CD4-positive, CD25-positive, alpha-beta regulatory T cell (primary cell): Measurements from ENCODE around the gene CCDC47. TPM values are rescaled to one million over a fixed set of nuclear protein-coding genes. Genes with fewer than 3 reads are reported as not detected.

Experiments used
- ATAC-seq, 2 donors: fragments of 150-1000 bp; cut with Tn5 transposase; one replicate each; pipeline ENCODE4 v1.10.0; 2021; ENCODE audit warnings: low read depth in 2 of 2, moderate number of reproducible peaks in 2 of 2, moderate library complexity in 1 of 2
- DNase-seq, 3 donors: peaks; one replicate each; pipeline versions ENCODE4 v3.0.0 to v3.0.0-alpha.2; 2012 to 2022; ENCODE audit warnings: mixed read lengths in 1 of 3
- H3K27ac ChIP-seq: one replicate; pipeline ENCODE4 v1.7.0; 2013; ENCODE audit warnings: mild to moderate bottlenecking, low read length; ENCODE audit not compliant: insufficient read depth, poor library complexity, severe bottlenecking
- H3K27me3 ChIP-seq: one replicate; pipeline ENCODE4 v1.7.0; 2013; ENCODE audit warnings: low read length; ENCODE audit not compliant: control insufficient read depth, insufficient read depth
- H3K36me3 ChIP-seq: one replicate; pipeline ENCODE4 v1.7.0; 2013; ENCODE audit warnings: mild to moderate bottlenecking, low read length, moderate library complexity; ENCODE audit not compliant: control insufficient read depth, insufficient read depth
- H3K4me1 ChIP-seq: 2 replicates; pipeline ENCODE4 v1.7.0; 2013; ENCODE audit warnings: mild to moderate bottlenecking, low read length; ENCODE audit not compliant: insufficient read depth, control insufficient read depth, poor library complexity, severe bottlenecking
- H3K4me3 ChIP-seq: one replicate; pipeline ENCODE4 v1.7.0; 2013; ENCODE audit warnings: low read depth, mild to moderate bottlenecking, low read length, moderate library complexity
- H3K9me3 ChIP-seq, 2 experiments: 1 replicate in 1 of 2; 2 replicates in 1 of 2; pipeline ENCODE4 v1.7.0; 2013; ENCODE audit warnings: low read length in 2 of 2, mild to moderate bottlenecking in 1 of 2, moderate library complexity in 1 of 2; ENCODE audit not compliant: control insufficient read depth in 2 of 2
- H3K27ac Mint-ChIP-seq, 3 donors: one replicate each; pipeline ENCODE4 v1.8.0; 2020 to 2022; ENCODE audit warnings: mild to moderate bottlenecking in 3 of 3, mixed read lengths in 3 of 3, moderate library complexity in 2 of 3
- H3K27me3 Mint-ChIP-seq: one replicate; pipeline ENCODE4 v1.8.0; 2022; ENCODE audit warnings: mild to moderate bottlenecking, mixed read lengths
- H3K36me3 Mint-ChIP-seq: one replicate; pipeline ENCODE4 v1.8.0; 2020; ENCODE audit warnings: mixed read lengths
- H3K4me1 Mint-ChIP-seq, 4 donors: one replicate each; pipeline ENCODE4 v1.8.0; 2020 to 2022; ENCODE audit warnings: mixed read lengths in 4 of 4, mild to moderate bottlenecking in 1 of 4
- H3K4me3 Mint-ChIP-seq, 4 donors: one replicate each; pipeline ENCODE4 v1.8.0; 2020 to 2022; ENCODE audit warnings: mild to moderate bottlenecking in 4 of 4, mixed read lengths in 4 of 4, moderate library complexity in 3 of 4
- H3K9me3 Mint-ChIP-seq, 7 donors: one replicate each; pipeline ENCODE4 v1.8.0; 2020 to 2022; ENCODE audit warnings: mixed read lengths in 7 of 7, mild to moderate bottlenecking in 3 of 7, moderate library complexity in 2 of 7
- polyA plus RNA-seq, 4 donors: library from polyadenylated mRNA; unstranded; fragments of 300-500 nt; fragmentation: Illumina TruSeq; gene quantifications; one replicate each; pipeline ENCODE4 v1.2.3, GENCODE V29; 2021
- total RNA-seq: library from RNA; stranded (reverse); gene quantifications from one replicate; pipeline ENCODE4 v1.2.3, GENCODE V29; 2022

The CCDC47 gene
- total and polyA plus RNA-seq, 5 donors from 2014 or later = 35.4 to 47.9 (median 36.4) TPM

DNA sequence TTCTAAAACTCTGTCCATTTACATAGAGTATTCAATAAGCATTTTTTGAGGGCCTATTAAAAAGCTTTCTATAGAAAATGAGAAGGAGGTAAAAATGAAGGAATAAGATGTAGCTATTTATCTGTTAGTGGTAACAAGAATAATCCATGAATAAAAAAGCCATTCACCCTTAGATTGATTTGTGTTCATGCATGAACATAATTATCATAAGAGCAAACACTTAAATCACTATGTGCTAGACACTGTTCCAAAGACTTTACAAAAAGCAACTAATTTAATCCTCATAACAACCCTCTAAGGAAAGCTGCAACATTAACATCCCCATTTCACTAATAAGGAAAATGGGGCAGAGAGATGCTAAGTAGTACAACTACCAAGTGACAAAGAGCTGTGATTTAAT is 6.6 kb downstream of the CCDC47 start:
- Mint-ChIP-seq H3K36me3 (peaks cover 20% of the 10 kb centered on the region), H3K4me3 (peak overlapping the region in 2 of 4 donors; percentile 23 to 32), H3K27me3 (no peaks in the 10 kb centered on the region), H3K4me1 (peaks cover 22 to 61% (median 35%) of the 10 kb centered on the region in 4 donors), H3K9me3 (no peaks in the 10 kb centered on the region), H3K27ac (peak overlapping the region; percentile 33 to 66 (median 59))
- no peaks in the 10 kb centered on the region for H3K9me3 ChIP-seq
- no peak overlapping the region for H3K27ac ChIP-seq
- peaks cover 17% of the 10 kb centered on the region for H3K4me1 ChIP-seq
- no peaks in the 10 kb centered on the region for H3K27me3 ChIP-seq
- no peak for DNase-seq
- no peak for ATAC-seq
- peaks cover 44% of the 10 kb centered on the region for H3K36me3 ChIP-seq
- no peak overlapping the region for H3K4me3 ChIP-seq

DNA sequence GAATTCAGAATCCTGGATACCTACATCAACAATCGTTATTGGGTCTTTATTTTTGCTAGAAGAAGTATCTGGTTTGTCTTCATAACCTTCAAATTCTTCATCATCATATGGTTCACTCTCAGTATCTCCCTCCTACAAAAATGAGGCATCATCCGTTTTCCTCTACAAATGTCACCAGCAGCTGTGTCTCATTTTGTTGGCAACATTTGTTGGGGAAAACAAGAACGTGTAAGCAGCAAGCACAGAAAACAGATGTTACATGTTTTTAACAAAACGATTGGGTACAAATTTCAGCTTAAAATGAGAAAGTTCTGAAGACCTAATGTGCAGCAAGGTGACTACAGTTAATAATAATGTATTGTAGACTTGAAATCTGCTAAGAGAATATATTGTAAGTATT is 8.7 kb downstream of the CCDC47 start:
- DNase-seq (no peak), ATAC-seq (no peak)
- peaks cover 23% of the 10 kb centered on the region for H3K36me3 Mint-ChIP-seq
- Histone ChIP-seq H3K27ac (no peak overlapping the region), H3K4me3 (no peak overlapping the region), H3K4me1 (peaks cover 4% of the 10 kb centered on the region), H3K9me3 (no peaks in the 10 kb centered on the region), H3K36me3 (peaks cover 59% of the 10 kb centered on the region), H3K27me3 (no peaks in the 10 kb centered on the region)
- H3K27me3 Mint-ChIP-seq = no peaks in the 10 kb centered on the region
- no peaks in the 10 kb centered on the region for H3K9me3 Mint-ChIP-seq
- H3K4me3 Mint-ChIP-seq = no peak overlapping the region
- no peak overlapping the region for H3K27ac Mint-ChIP-seq
- peaks cover 22 to 45% (median 28%) of the 10 kb centered on the region in 4 donors for H3K4me1 Mint-ChIP-seq

DNA sequence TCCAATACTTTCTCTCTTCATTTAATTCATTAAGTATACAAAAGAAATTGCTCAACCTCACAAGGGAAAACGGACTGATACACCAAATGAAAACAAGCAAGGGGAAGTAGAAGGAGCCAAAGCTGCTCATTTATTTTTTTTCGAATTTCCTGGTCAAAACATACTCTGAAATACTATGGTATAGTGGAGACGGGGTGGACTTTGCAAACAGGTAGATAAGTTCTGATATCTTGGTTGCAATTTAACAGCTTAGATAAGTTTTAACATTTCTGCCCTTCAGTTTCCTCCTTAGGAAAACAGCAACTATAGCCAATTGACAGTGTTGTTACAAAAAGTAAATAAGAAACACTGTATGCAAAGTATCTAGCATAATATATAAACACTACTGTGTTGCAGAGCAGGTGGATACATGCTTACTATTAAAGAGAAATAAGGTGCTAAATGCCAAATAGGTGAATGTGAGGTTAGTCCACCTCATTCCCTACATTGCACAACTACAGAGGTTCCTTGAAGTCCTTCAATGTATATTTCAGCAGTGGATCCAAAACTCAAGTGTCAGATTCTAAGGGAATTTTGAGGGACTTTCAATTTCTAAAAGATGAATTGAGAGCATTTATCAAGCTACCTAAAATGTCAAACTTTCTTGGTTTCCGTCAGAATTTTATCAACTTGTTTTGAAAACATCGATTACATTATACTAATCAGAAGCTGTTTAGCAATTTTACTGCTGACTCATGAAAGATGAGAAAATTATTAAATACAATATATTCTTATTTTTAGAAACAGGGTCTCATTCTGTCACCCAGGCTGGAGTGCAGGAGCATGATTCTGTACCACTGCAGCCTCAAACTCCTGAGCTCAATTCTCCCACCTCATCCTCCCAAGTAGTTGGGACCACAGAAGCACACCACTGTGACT is 11.0 kb downstream of the CCDC47 start:
- Histone ChIP-seq H3K4me1 (peaks cover 4% of the 10 kb centered on the region), H3K27me3 (no peaks in the 10 kb centered on the region), H3K27ac (no peak overlapping the region), H3K4me3 (no peak overlapping the region), H3K36me3 (peaks cover 68% of the 10 kb centered on the region), H3K9me3 (no peaks in the 10 kb centered on the region)
- DNase-seq (no peak), ATAC-seq (no peak)
- H3K27me3 Mint-ChIP-seq = no peaks in the 10 kb centered on the region
- H3K4me3 Mint-ChIP-seq = no peak overlapping the region
- no peaks in the 10 kb centered on the region for H3K9me3 Mint-ChIP-seq
- H3K36me3 Mint-ChIP-seq = peaks cover 31% of the 10 kb centered on the region
- peaks cover 19 to 28% (median 20%) of the 10 kb centered on the region in 4 donors for H3K4me1 Mint-ChIP-seq
- peak overlapping the region in 2 of 3 donors; percentile 11 to 57 for H3K27ac Mint-ChIP-seq

DNA sequence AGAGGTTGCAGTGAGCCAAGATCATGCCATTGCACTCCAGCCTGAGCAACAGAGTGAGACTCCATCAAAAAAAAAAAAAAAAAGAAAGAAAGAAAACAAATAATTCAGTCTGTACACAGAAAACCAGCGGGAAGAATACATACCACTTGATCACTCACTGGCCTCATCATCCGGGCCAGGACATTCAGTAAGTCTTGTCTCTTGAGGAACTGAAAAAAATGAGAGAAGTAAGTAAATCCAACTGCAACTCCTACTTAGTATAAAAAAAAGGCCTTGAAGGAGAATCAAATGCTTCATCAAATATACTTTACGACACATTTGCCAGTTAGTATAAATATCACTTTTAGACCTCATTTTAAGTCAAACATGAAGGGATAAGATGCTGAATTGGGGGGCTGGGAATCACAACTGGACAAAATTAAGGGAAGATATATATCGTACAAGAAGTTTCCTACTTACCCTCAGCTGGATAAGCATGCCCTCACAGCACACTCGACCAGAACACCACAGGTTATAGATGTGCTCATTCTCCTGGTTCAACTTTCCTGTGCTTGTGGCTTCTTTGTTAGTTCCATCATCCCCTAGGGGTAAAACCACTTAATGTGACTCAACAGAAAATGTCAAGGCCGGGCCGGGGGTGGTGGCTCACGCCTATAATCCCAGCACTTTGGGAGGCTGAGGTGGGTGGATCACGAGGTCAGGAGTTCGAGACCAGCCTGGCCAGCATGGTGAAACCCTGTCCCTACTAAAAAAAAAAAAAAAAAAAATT is 12.4 kb downstream of the CCDC47 start:
- no peak overlapping the region for H3K27ac ChIP-seq
- H3K4me1 ChIP-seq = peaks cover 3% of the 10 kb centered on the region
- Mint-ChIP-seq H3K4me1 (peaks cover 8 to 13% (median 9%) of the 10 kb centered on the region in 4 donors), H3K4me3 (no peak overlapping the region), H3K27me3 (no peaks in the 10 kb centered on the region), H3K9me3 (no peaks in the 10 kb centered on the region), H3K27ac (peak overlapping the region in 2 of 3 donors; percentile 31 to 63), H3K36me3 (peaks cover 35% of the 10 kb centered on the region)
- H3K36me3 ChIP-seq = peaks cover 83% of the 10 kb centered on the region
- no peaks in the 10 kb centered on the region for H3K9me3 ChIP-seq
- no peaks in the 10 kb centered on the region for H3K27me3 ChIP-seq
- no peak for DNase-seq
- ATAC-seq = no peak
- no peak overlapping the region for H3K4me3 ChIP-seq

DNA sequence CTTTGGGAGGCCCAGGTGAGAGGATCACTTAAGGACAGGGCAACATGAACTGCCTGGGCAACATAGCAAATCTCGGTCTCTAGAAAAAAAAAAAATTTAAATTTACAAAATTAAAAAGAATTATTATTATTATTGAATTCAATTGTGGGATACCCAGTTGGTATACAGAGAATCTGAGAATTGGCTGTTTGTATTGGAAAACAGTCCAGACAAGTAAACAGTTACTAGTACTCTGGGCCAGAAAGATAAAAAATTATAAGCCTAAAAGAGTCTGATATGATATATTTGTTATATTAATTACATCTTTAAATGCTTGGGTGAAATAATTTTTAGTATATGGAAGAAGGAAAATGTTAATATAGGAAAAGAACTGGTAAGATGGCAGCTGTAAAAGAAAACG is 15.0 kb downstream of the CCDC47 start:
- Mint-ChIP-seq H3K9me3 (no peaks in the 10 kb centered on the region), H3K27me3 (no peaks in the 10 kb centered on the region), H3K4me1 (peaks cover 0 to 6% (median 4%) of the 10 kb centered on the region in 4 donors), H3K4me3 (no peak overlapping the region), H3K36me3 (peaks cover 31% of the 10 kb centered on the region), H3K27ac (peak overlapping the region in 2 of 3 donors; percentile 64 to 70)
- Histone ChIP-seq H3K4me3 (no peak overlapping the region), H3K36me3 (peaks cover 82% of the 10 kb centered on the region), H3K9me3 (no peaks in the 10 kb centered on the region), H3K27me3 (no peaks in the 10 kb centered on the region), H3K27ac (no peak overlapping the region), H3K4me1 (no peaks in the 10 kb centered on the region)
- ATAC-seq (no peak), DNase-seq (no peak)

DNA sequence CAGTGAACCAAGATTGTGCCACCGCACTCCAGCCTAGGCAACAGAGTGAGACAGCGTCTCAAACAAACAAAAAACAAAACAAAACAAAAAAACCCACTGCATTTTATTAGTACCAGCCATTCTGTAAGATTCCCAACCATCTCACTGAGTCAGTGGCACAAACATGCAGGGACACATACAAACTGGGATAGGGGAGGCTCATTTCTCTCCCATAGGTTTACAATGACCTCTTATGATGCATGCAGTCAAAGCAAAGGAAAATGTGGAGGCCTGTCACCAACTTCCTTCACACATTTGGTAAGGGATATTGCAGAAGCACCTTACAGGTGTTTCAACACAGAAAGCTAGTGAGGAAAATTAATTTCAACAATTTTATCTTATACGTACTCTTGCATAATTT is 19.4 kb downstream of the CCDC47 start:
- H3K4me1 Mint-ChIP-seq = peaks cover 10 to 17% (median 14%) of the 10 kb centered on the region in 4 donors
- Histone ChIP-seq H3K4me3 (no peak overlapping the region), H3K4me1 (peaks cover 10% of the 10 kb centered on the region), H3K27me3 (no peaks in the 10 kb centered on the region), H3K27ac (no peak overlapping the region), H3K9me3 (no peaks in the 10 kb centered on the region), H3K36me3 (peaks cover 64% of the 10 kb centered on the region)
- no peak overlapping the region for H3K4me3 Mint-ChIP-seq
- H3K27me3 Mint-ChIP-seq = no peaks in the 10 kb centered on the region
- ATAC-seq = no peak
- H3K36me3 Mint-ChIP-seq = peaks cover 34% of the 10 kb centered on the region
- DNase-seq = no peak
- H3K27ac Mint-ChIP-seq = no peak overlapping the region
- peaks cover 0 to 1% (median 0%) of the 10 kb centered on the region in 7 donors for H3K9me3 Mint-ChIP-seq

DNA sequence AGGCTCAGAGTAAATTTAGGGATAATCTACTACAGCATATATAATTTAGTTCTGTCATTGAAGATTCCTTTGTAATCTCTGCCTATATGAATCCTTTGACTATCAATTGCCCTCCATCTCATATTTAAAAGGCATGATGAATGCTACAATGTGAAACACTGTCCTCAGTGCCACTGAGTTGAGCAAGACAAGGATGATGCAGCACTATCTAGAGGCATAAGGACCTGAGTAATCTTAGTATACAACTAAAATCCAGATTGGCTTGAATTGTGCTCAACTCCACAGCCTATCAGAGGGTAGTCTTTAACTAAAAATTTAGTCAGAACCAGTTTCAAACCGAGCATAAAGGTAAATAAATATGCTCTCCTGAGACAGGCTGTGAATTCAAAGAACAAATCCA is 20.2 kb downstream of the CCDC47 start:
- Histone ChIP-seq H3K27ac (peak overlapping the region; percentile 15), H3K9me3 (no peaks in the 10 kb centered on the region), H3K4me3 (no peak overlapping the region), H3K36me3 (peaks cover 56% of the 10 kb centered on the region), H3K4me1 (peaks cover 10% of the 10 kb centered on the region), H3K27me3 (no peaks in the 10 kb centered on the region)
- H3K27ac Mint-ChIP-seq = peak overlapping the region in 2 of 3 donors; percentile 62 to 66
- ATAC-seq (no peak), DNase-seq (no peak)
- H3K4me3 Mint-ChIP-seq = no peak overlapping the region
- peaks cover 34% of the 10 kb centered on the region for H3K36me3 Mint-ChIP-seq
- H3K4me1 Mint-ChIP-seq = peaks cover 6 to 17% (median 14%) of the 10 kb centered on the region in 4 donors
- no peaks in the 10 kb centered on the region for H3K27me3 Mint-ChIP-seq
- H3K9me3 Mint-ChIP-seq = peaks cover 0 to 1% (median 0%) of the 10 kb centered on the region in 7 donors
